GM21526 (cell line): ENCODE measurements around the gene ETS2.
"Not testable (repeated sequence)": the region's sequence is repeated elsewhere in the genome, so short reads cannot be mapped to it uniquely, and the experiment has no call there.

ENCODE experiments used
- ATAC-seq: cut with Tn5 transposase; IDR thresholded peaks from one replicate; pipeline ENCODE4 v1.9.1; 2021; ENCODE audit warnings: moderate library complexity; ENCODE audit not compliant: unreplicated experiment, low FRiP score

Gene ETS2

DNA sequence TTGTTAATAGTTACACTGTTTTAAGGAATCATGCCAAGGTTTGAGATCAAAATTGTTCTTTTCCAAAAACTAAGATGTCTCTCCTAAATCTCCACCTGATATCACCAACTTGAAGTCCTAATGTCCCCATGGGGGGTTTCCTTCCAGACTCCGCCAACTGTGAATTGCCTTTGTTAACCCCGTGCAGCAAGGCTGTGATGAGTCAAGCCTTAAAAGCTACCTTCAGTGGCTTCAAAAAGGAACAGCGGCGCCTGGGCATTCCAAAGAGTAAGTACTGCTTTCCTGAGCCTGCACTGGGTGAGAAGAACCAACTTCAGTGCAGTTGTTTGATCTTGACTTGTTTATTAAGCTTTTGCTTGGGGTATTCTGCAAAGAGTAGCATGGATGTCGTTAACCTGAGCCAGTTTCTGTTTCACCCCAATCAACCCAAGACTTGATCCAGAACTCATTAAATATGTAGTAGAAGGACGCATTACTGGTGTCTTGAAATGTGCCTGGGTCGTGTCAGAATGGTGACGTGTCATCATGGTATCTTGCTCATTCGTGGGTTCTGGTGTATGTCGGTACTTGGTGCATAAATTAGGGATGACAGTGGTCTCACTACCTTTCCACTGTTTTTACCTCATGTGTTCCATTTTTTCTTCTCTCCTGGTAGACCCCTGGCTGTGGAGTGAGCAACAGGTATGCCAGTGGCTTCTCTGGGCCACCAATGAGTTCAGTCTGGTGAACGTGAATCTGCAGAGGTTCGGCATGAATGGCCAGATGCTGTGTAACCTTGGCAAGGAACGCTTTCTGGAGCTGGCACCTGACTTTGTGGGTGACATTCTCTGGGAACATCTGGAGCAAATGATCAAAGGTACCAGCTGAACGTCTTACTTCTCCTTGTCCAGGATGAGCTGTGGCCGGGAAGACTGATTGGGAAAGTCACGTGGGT lies 8.7 kb downstream of the ETS2 start:
- ATAC-seq = no peak

DNA sequence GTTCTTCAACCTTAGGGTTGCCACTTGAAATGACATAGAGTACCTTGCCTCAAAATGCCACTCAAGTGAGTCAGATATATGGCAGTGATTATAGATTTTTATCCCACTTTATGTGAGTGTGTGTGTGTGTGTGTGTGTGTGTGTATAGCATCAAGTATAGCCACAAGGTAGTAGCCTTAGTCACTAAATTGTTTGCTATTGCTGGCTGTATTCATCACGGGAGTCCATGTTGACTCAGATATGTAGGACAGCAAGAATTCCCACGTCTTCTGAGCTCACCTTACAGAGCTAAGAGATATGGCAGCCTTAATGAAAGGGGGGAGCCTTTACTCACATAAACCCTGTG lies 9.3 kb downstream of the ETS2 start:
- ATAC-seq = no peak

DNA sequence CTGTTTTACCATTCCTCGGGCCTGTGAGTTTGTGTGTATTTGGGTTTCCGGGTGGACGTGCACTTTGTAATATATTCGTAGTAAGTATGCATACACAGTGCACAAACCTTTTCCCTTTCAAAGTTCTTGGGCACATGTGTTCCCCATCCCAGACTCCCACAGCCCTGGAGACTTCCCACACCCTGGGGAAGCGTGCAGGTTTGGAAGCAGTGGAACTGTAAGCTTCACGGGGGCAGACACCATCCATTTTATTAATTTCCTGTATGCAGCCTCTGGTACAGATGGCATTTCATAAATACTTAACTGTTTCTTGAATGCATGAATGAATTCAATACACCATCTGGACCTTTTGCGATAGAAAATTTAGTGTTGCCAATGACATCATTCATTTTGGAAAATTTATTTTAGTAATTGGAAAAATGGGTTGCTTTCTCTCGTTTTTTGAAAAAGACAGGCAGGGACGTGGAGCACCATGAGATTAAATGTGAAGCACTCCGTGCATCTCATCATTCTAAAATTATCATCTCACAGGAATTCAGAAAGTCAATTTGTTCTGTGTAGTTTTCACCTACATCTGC lies 10.8 kb downstream of the ETS2 start:
- no peak for ATAC-seq

DNA sequence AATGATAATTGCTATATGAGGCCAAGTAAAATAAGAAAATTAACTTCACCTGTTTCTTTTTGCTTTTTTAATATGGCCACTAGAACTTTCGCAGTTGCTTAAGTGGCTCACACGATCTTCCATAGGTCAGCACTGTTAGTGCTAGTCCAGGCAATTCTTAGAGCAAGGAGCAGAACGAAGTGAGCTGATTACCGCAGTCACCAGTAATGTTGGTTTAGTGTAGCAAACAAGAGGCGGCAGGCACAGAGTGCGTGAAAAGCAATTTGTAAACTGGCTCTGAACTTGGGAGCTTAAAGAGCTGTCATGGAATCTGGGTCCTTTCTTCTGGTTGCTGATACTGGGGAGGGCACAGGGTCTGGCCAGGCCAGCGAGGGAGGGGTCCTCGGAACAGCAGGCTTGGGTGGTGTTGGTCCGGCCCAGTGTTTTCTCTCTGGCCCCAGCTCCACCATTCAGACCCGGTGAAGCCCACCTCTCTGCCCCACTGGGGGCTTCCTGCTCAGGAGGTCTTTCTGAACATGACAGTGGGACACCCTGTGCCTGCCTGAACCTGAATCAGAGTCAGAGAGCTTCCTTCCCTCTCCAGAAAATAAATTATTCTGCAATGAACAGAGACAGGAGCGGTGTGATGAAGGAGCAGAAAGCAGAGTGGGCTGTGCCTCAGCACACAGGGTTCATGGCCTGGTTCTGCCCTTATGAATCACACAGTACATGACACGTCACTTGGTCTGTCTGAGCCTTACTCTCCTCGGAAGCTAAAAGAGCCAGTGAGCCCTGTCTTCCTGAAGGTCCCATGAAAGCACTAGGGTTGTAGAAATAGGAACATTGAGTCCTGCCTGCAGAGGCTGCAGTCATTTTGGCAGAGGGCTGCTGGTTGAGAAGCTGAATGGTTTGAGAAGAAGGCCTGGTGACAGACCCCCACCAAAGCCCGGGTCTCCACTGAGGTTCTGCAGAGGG lies 11.9 kb downstream of the ETS2 start:
- no peak for ATAC-seq

DNA sequence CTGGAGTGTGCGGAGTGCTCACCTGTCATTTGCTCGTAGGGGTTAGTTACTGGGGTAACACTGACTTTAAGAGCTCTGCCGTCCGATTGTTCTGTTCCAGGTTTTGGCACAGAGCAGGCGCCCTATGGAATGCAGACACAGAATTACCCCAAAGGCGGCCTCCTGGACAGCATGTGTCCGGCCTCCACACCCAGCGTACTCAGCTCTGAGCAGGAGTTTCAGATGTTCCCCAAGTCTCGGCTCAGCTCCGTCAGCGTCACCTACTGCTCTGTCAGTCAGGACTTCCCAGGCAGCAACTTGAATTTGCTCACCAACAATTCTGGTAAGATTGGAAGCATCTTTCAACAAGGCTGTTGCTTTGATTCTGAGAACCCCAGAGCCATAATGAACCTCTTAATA lies 12.6 kb downstream of the ETS2 start:
- ATAC-seq = no peak

DNA sequence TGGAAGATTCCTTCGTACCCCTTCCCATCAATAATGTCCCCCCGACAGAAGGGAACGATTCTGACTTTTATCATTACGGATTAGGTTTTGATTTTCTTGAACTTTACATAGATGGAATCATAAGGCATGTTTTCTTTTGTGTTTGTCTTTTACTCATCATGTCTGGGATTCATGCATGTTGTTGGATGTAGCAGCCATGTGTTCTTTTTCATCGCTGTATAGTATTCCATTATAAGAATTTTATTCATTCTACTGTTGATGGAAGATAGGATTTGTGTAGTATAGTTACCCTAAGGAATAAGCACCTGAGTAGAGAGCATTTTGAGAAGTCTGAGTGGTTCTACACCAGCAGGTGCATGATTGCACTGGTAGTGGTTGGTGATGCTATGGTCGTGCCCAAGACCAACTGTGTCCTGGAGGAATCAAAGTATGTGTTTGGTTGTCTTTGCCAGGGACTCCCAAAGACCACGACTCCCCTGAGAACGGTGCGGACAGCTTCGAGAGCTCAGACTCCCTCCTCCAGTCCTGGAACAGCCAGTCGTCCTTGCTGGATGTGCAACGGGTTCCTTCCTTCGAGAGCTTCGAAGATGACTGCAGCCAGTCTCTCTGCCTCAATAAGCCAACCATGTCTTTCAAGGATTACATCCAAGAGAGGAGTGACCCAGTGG lies 13.5 kb downstream of the ETS2 start:
- ATAC-seq = no peak

DNA sequence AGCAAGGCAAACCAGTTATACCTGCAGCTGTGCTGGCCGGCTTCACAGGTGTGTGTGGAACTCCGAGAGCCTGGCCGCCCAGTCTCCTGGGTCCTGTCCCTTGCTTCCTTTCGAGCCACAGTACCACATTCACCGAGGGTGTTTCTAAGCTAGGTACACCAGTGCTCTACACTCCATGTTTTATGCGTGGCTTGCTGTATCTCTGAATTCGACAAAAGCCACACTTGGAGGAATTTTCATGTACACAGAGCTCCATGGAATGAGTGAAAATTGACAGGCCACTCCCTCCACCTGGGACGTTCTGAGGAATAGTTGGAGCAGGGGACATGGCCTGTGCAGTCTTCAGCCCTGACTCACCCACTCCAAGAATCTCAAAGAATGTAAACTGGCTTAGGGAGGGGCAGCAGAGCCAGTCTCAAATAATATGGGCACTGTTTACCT lies 14.0 kb downstream of the ETS2 start:
- ATAC-seq = no peak

DNA sequence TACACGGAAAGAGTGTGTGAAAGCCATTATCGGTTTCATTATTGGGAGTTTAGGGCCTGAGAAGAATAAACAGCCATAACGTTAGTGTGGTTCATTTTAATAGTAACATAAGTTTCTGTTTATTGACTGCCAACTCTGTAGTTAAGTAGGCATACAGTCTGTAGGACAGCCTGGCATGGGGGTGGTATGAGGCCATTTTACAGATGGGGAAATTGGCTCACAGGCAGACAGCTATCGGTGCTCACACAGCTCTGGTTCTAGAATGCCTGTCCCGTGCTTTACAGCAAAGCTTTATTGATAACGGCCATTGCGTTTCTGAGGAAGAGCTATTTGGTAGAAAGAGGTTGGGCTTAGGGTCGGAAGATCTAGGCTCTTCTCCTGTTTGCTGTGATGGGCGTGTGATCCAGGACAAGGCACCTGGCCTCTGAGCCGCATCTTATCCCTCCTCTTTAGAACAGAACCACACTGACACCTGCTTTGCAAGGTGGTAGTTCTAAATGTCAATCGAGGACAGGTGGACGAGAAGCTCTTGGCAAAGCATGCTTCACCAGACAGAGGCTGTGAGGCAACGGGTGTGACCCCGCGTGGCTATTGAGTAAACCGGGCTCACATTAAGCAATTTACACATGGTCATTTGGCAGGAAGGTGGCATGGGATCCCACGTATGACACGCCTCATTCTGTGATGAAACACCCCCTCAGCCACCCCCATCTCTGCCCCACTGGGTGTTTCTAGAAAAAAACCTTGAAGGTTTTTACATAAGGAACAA lies 14.9 kb downstream of the ETS2 start:
- ATAC-seq = no peak

DNA sequence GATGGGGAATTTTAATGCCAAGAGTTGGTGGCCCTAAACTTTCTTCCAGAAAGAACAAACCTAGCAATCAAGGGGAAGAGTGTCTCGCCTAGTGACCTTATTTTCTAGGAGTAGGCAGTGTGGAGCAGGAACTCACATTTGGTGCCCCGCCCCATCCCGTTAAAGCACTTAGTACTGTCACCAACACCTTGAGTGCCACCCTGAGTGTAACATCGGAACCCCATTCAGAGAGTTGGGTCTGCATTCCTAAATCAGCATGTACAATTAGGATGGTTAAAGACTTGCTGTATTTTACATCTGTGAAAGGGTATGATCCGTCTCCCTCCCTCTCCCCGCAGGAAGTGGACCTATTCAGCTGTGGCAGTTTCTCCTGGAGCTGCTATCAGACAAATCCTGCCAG lies 15.5 kb downstream of the ETS2 start:
- no peak for ATAC-seq

DNA sequence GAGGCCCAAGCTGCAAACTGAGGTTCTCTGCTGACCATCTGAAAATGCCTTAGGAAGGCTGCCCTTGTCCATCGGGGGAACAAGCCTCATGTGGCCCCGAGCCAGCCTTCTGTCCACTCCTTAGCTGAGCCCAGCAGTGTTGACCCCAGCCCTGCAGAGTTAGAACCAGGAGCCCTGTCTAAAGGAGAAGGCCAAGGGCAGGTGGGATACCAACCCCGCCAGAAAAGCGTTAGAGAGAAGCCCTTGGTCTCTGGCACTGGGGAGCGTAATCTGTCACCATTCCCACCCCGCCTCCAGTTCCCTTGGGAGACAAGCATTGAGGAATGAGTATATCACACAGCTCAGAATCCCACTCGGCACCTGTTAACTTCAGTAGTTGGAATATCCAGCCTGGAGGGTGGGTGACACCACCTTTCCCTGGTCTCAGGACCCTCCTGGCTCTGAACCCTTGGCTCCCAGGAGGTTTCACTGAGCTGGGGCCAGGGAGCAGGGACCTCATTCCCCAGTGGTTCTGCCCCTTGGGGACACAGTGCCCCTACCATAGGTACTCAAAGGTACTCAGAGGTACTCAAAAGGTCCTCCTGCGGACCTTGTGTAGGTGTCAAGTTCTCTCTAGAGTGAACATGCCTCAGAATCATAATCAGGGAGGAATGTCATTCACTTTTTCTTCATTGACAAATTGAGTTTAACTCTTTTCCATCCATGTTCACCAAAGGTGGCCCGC lies 16.4 kb downstream of the ETS2 start:
- no peak for ATAC-seq

DNA sequence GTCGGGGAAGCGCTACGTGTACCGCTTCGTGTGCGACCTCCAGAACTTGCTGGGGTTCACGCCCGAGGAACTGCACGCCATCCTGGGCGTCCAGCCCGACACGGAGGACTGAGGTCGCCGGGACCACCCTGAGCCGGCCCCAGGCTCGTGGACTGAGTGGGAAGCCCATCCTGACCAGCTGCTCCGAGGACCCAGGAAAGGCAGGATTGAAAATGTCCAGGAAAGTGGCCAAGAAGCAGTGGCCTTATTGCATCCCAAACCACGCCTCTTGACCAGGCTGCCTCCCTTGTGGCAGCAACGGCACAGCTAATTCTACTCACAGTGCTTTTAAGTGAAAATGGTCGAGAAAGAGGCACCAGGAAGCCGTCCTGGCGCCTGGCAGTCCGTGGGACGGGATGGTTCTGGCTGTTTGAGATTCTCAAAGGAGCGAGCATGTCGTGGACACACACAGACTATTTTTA lies 17.1 kb downstream of the ETS2 start:
- ATAC-seq = no peak

DNA sequence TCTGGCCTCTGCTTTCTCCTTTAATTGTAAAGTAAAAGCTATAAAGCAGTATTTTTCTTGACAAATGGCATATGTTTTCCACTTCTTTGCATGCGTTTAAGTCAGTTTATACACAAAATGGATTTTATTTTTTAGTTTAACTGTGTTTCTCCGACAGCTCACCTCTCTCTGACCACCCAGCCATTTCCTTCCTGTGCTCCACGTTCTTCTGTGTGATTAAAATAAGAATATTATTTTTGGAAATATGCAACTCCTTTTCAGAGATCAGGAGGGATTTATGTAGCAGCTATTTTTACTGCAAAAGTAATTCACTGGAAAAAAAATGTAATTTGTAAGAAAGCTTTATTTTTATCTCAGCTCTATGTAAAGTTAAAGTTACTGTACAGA lies 18.0 kb downstream of the ETS2 start:
- no peak for ATAC-seq

DNA sequence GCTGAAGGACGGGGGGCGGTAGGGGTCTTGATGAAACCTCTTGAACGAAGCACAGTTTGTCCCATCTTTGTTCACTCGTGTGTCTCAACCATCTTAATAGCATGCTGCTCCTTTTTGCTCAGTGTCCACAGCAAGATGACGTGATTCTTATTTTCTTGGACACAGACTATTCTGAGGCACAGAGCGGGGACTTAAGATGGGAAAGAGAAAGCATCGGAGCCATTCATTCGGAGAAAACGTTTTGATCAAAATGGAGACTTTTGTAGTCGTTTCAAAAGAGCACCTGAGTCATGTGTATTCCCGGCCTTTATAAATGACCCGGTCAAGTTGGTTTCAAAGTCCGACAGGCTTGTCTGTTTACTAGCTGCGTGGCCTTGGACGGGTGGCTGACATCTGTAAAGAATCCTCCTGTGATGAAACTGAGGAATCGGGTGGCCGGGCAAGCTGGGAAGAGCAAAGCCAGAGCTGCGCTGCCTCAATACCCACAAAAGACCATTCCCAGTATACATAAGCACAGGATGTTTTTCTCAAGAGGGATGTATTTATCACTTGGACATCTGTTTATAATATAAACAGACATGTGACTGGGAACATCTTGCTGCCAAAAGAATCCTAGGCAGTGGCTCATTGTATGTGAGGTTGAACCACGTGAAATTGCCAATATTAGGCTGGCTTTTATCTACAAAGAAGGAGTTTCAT lies 18.5 kb downstream of the ETS2 start:
- no peak for ATAC-seq

DNA sequence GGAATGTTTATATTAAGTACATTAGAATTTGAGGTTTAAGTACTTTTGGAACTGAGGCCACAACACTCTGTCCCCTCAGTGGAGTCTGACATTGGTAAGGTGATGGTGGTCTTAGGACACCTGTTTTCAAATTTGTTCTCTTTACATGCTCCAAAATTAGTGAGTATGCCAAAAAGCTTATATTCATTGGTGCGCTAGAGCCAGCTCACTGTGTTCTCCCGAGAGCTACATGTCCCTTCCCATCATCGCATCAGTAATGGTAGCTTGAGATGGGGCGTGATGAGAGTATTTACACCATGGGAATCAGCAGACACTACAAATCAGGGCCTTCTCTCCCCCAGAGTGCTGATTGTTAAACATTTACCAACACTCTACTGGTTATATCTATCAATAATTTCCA lies 19.5 kb downstream of the ETS2 start:
- no peak for ATAC-seq

DNA sequence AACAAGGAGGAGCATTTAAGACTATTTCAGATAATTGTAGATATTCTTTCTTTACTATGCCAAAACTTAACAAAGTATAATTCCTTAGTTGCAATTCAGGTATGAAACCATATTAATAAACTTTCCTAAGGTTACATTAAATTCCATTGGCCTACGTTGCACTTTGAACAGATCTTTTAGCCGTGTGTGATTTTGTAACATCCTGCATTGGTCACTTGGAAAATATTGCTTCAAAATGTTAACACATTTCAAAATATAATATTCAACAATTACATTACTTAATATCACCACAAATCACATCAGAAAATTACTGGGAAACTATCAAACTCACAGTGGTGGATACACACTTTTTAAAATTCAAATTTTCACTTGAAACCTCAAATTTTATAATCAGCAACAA lies 20.2 kb downstream of the ETS2 start:
- ATAC-seq = no peak

DNA sequence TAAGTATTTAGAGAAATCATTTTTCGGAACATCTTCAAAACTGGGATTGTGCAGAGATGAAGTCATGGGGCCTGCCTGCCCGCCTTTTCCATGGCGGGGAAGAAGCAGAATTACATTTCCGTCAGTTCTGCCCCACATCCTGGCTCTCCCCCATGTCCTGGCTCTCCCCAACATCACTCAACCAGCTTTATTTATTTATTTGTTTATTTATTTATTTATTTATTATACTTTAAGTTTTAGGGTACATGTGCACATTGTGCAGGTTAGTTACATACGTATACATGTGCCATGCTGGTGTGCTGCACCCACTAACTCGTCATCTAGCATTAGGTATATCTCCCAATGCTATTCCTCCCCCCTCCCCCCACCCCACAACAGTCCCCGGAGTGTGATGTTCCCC lies 22.4 kb downstream of the ETS2 start:
- ATAC-seq = not testable (repeated sequence)

DNA sequence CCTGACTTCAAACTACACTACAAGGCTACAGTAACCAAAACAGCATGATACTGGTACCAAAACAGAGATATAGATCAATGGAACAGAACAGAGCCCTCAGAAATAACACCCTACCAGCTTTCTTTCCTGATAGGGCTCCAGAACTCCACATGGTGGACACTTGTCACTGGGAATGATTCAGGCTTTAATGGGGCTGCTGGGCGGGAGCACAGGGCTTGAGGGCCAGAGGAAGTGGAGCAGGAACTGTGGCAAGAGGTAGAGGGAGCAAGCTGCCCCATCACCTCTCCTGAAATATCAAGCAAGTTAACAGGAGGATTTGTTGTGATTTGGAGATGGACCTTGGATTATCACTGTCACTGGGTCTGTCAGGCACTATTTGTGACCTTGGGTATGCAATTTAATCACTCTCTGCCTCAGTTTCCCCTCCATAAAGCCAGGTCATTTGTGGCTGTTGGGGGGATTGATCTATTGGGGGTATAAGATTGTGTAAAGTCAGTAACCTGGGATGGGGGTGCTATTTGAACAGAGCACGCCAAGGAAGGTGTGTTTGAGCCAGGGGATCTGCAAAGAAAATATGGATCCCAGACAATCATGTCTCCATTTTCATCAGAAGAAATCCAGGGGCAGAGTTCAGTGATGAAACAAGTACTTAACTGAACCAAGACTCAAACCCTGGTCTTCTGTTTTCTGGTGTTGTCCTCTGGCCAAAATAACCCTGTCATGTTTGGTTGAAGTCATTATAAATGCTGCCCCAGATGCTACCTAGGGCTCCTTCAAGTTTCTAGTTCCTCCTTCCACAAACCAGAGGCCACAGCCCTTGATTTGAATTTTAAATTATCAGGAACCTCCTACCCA lies 25.2 kb downstream of the ETS2 start:
- peak; percentile 91 for ATAC-seq
